Measurements from ENCODE around the gene TNNT2.

The TNNT2 gene

GRCh38 chr1:201316556-201316955, 60.9 kb downstream of the TNNT2 start:
- no peak for DNase-seq (ENCODE audit: low read depth)

GRCh38 chr1:201313086-201313485, 64.4 kb downstream of the TNNT2 start:
- DNase-seq (ENCODE audit: low read depth), result no peak

GRCh38 chr1:201312298-201312697, 65.2 kb downstream of the TNNT2 start:
- no peak for DNase-seq (ENCODE audit: low read depth)

- DNase-seq (ENCODE audit: low read depth), result no peak
These were observed 66.0 kb downstream of the TNNT2 start for GRCh38 chr1:201311356-201312011.

- DNase-seq (ENCODE audit: low read depth), result no peak
These were observed 66.5 kb downstream of the TNNT2 start for GRCh38 chr1:201310986-201311355.

- no peak for DNase-seq (ENCODE audit: low read depth)
These were observed 67.1 kb downstream of the TNNT2 start for GRCh38 chr1:201310251-201310985.

- no peak for DNase-seq (ENCODE audit: low read depth)
These were observed 68.1 kb downstream of the TNNT2 start for GRCh38 chr1:201309416-201309815.

All from activated gamma-delta T cell treated with anti-CD3 and anti-CD28 coated beads, Interleukin-2, amount 50 U/mL, for 16 hours (primary cell).